Activated CD8-positive, alpha-beta memory T cell treated with anti-CD3 and anti-CD28 coated beads, Interleukin-2, amount 50 U/mL, for 4 hours (primary cell): ENCODE measurements around the gene LILRB5.
A peak's percentile ranks its signal among the peaks of the same experiment; 100 is the strongest.
"Not testable (repeated sequence)": the region's sequence is repeated elsewhere in the genome, so short reads cannot be mapped to it uniquely, and the experiment has no call there.

Experiments used
- DNase-seq: peaks from one replicate; pipeline ENCODE4 v3.0.0-alpha.2; 2020

LILRB5 gene

GRCh38 chr19:54274516-54274915 is 17.4 kb upstream of the LILRB5 start:
- not testable (repeated sequence) for DNase-seq

- DNase-seq: no peak
Observed at GRCh38 chr19:54273821-54274220, 16.7 kb upstream of the LILRB5 start.

GRCh38 chr19:54272181-54272580 is 15.1 kb upstream of the LILRB5 start:
- not testable (repeated sequence) for DNase-seq

- DNase-seq: not testable (repeated sequence)
Observed at GRCh38 chr19:54271587-54271986, 14.5 kb upstream of the LILRB5 start.

GRCh38 chr19:54271106-54271505 is 14.0 kb upstream of the LILRB5 start:
- no peak for DNase-seq

- no peak for DNase-seq
Observed at GRCh38 chr19:54268936-54269335, 11.9 kb upstream of the LILRB5 start.

- DNase-seq: peak; percentile 69
Observed at GRCh38 chr19:54266133-54266532, 9.1 kb upstream of the LILRB5 start.

GRCh38 chr19:54262470-54262869 is 5.4 kb upstream of the LILRB5 start:
- DNase-seq: no peak

- DNase-seq: no peak
Observed at GRCh38 chr19:54262066-54262465, 5.0 kb upstream of the LILRB5 start.

- DNase-seq: no peak
Observed at GRCh38 chr19:54256250-54257115, 590 bp downstream of the LILRB5 start.

- DNase-seq: no peak
Observed at GRCh38 chr19:54255105-54255775, 1.8 kb downstream of the LILRB5 start.

- DNase-seq: no peak
Observed at GRCh38 chr19:54254195-54254906, 2.7 kb downstream of the LILRB5 start.

GRCh38 chr19:54253331-54254194 is 3.5 kb downstream of the LILRB5 start:
- DNase-seq: no peak

GRCh38 chr19:54252845-54253244 is 4.2 kb downstream of the LILRB5 start:
- DNase-seq: no peak

- DNase-seq: no peak
Observed at GRCh38 chr19:54252243-54252642, 4.8 kb downstream of the LILRB5 start.

GRCh38 chr19:54248016-54248601 is 9.0 kb downstream of the LILRB5 start:
- no peak for DNase-seq

GRCh38 chr19:54247106-54247930 is 9.8 kb downstream of the LILRB5 start:
- no peak for DNase-seq

- no peak for DNase-seq
Observed at GRCh38 chr19:54245936-54246335, 11.1 kb downstream of the LILRB5 start.

- DNase-seq: not testable (repeated sequence)
Observed at GRCh38 chr19:54243809-54244208, 13.3 kb downstream of the LILRB5 start.

- DNase-seq: not testable (repeated sequence)
Observed at GRCh38 chr19:54242646-54243045, 14.4 kb downstream of the LILRB5 start, which contains the start of gene LILRA6. Gene LILRA6 (minus strand): TSS chr19:54242790.

GRCh38 chr19:54242234-54242633 is 14.8 kb downstream of the LILRB5 start:
- DNase-seq: not testable (repeated sequence)
